Measurements from ENCODE around the gene CBR1. TPM values are rescaled to one million over a fixed set of nuclear protein-coding genes. Genes with fewer than 3 reads are reported as not detected.

Gene CBR1
- total and polyA plus RNA-seq, 2 of the 13 experiments (the other 11 are each of a cell fraction or from before 2014, with no cell fraction given), result 33.7 to 38.7 TPM

GRCh38 chr21:36060159-36060921 lies 9.5 kb upstream of the CBR1 start, which contains the start of gene SETD4 (continued):
- no peak for TF ChIP-seq ZBTB44 (CRISPR knock-in tag; IDR thresholded peaks at IDR 0.05)
- peak; percentile 46; the same call in 1 of the 2 replicates for TF ChIP-seq FUBP1 (CRISPR knock-in tag; IDR thresholded peaks at IDR 0.05; ENCODE audit: borderline replicate concordance)
- peak; percentile 89 for TF ChIP-seq ZFY (CRISPR knock-in tag; IDR thresholded peaks at IDR 0.05)
- TF ChIP-seq ZNF546 (CRISPR knock-in tag; conservative IDR thresholded peaks at IDR 0.05), result 0 out of 2 replicates have a peak, but pooled peaks have one; percentile 58
- TF ChIP-seq BHLHE40 (IDR thresholded peaks at IDR 0.05; ENCODE audit: low read length), result peak; percentile 44; the same call in 1 of the 2 replicates
- TF ChIP-seq ARID4A (CRISPR knock-in tag; IDR thresholded peaks at IDR 0.05; ENCODE audit: borderline replicate concordance), result peak; percentile 98
- TF ChIP-seq NONO (IDR thresholded peaks at IDR 0.05), result no peak
- peak; percentile 64; the same call in 1 of the 2 replicates for TF ChIP-seq NONO (CRISPR knock-in tag; conservative IDR thresholded peaks at IDR 0.05)
- TF ChIP-seq SRF (IDR thresholded peaks at IDR 0.05; ENCODE audit: low read depth, low read length), result no peak
